GM23248 (cell line): ENCODE data around the gene DDAH1.

Experiments
- EZH2 ChIP-seq: fragments of 200-600 bp; sonication (generic); IDR thresholded peaks from 2 replicates; pipeline ENCODE4 v1.6.1; 2018; ENCODE audit warnings: antibody characterized with exemption, mild to moderate bottlenecking; ENCODE audit not compliant: insufficient read depth, poor library complexity, severe bottlenecking
- EZH2phosphoT487 ChIP-seq: fragments of 200-600 bp; sonication (generic); IDR thresholded peaks from 2 replicates; pipeline ENCODE4 v1.6.1; 2018; ENCODE audit warnings: antibody characterized with exemption, moderate library complexity, mild to moderate bottlenecking, low read depth; ENCODE audit not compliant: insufficient read depth

GRCh38 chr1:85307987-85308832 lies 156.7 kb downstream of the DDAH1 start:
- TF ChIP-seq EZH2phosphoT487 = no peak
- TF ChIP-seq EZH2 = no peak
